IMR-90 (cell line): ENCODE measurements around the gene MYORG. TPM values are rescaled to one million over a fixed set of nuclear protein-coding genes. Genes with fewer than 3 reads are reported as not detected.
A peak's percentile ranks its signal among the peaks of the same experiment; 100 is the strongest.

ENCODE experiments used
- ATAC-seq: fragments of 200-7000 bp; cut with Tn5 transposase; 2 replicates; pipeline ENCODE4 v1.9.1; 2020; ENCODE audit warnings: low read depth, mild to moderate bottlenecking, moderate library complexity
- BruUV-seq: library from RNA; stranded (reverse); fragments of 400-500 nt; replicated peaks from 2 replicates; lab custom pipeline; 2021; lab: Mats Ljungman, UMichigan
- CTCF ChIA-PET: fragments of 300-600 bp; formaldehyde crosslinking; extraction: SDS; loops from one replicate; lab custom pipeline; 2021; ENCODE audit warnings: antibody characterized with exemption; lab: Yijun Ruan, JAX
- POLR2A ChIA-PET: fragments of 300-600 bp; sonication (Branson Sonifier 250); formaldehyde crosslinking; loops from one replicate; lab custom pipeline; 2022; ENCODE audit warnings: antibody characterized with exemption; ENCODE audit not compliant: unreplicated experiment; lab: Charles Lee
- DNase-seq: peaks from one replicate; pipeline ENCODE4 v3.0.0; 2013
- H2AFZ ChIP-seq: replicated peaks from 2 replicates; pipeline ENCODE3; 2013; ENCODE audit warnings: low read length, mild to moderate bottlenecking; ENCODE audit not compliant: poor library complexity
- H2AK5ac ChIP-seq: 2 replicates; pipeline ENCODE4 v1.6.1; 2013; ENCODE audit warnings: low read depth, low read length, inconsistent platforms
- H2AK9ac ChIP-seq: replicated peaks from 2 replicates; pipeline ENCODE3; 2013; ENCODE audit warnings: mild to moderate bottlenecking, low read depth, low read length, moderate library complexity; ENCODE audit not compliant: poor library complexity
- H2BK120ac ChIP-seq: 2 replicates; pipeline ENCODE4 v1.6.1; 2013; ENCODE audit warnings: low read depth, low read length, inconsistent platforms
- H2BK15ac ChIP-seq: 3 replicates; pipeline ENCODE4 v1.6.1; 2013; ENCODE audit warnings: low read depth, low read length, inconsistent platforms
- H2BK20ac ChIP-seq: 2 replicates; pipeline ENCODE4 v1.6.1; 2013; ENCODE audit warnings: low read depth, mild to moderate bottlenecking, inconsistent platforms, low read length, moderate library complexity
- H2BK5ac ChIP-seq: 2 replicates; pipeline ENCODE4 v1.6.1; 2013; ENCODE audit warnings: mild to moderate bottlenecking, low read depth, low read length, inconsistent platforms; ENCODE audit not compliant: poor library complexity, severe bottlenecking
- H3K14ac ChIP-seq: replicated peaks from 2 replicates; pipeline ENCODE4 v1.6.1; 2013; ENCODE audit warnings: low read depth, low read length, inconsistent platforms
- H3K18ac ChIP-seq: 2 replicates; pipeline ENCODE4 v1.6.1; 2013; ENCODE audit warnings: low read depth, low read length, control low read depth
- H3K23ac ChIP-seq: 2 replicates; pipeline ENCODE4 v1.6.1; 2013; ENCODE audit warnings: low read depth, low read length, inconsistent platforms
- H3K27ac ChIP-seq: 2 replicates; pipeline ENCODE4 v1.5.1; 2013; ENCODE audit warnings: mild to moderate bottlenecking, control low read depth, low read length; ENCODE audit not compliant: insufficient read depth
- H3K27me3 ChIP-seq: 2 replicates; pipeline ENCODE4 v1.6.1; 2013; ENCODE audit warnings: low read length; ENCODE audit not compliant: control insufficient read depth, insufficient read depth
- H3K36me3 ChIP-seq: 2 replicates; pipeline ENCODE4 v1.6.1; 2013; ENCODE audit warnings: low read length, mixed read lengths; ENCODE audit not compliant: control insufficient read depth, insufficient read depth
- H3K4ac ChIP-seq: 2 replicates; pipeline ENCODE4 v1.6.1; 2013; ENCODE audit warnings: low read depth, low read length, inconsistent platforms
- H3K4me1 ChIP-seq: 2 replicates; pipeline ENCODE4 v1.6.1; 2013; ENCODE audit warnings: low read length, mixed read lengths; ENCODE audit not compliant: control insufficient read depth, insufficient read depth
- H3K4me2 ChIP-seq: 2 replicates; pipeline ENCODE4 v1.6.1; 2013; ENCODE audit warnings: low read depth, mild to moderate bottlenecking, control low read depth, low read length, moderate library complexity
- H3K4me3 ChIP-seq: 2 replicates; pipeline ENCODE4 v1.5.1; 2013; ENCODE audit warnings: low read depth, mild to moderate bottlenecking, control low read depth, low read length, moderate library complexity; ENCODE audit not compliant: insufficient read depth
- H3K56ac ChIP-seq: 2 replicates; pipeline ENCODE4 v1.6.1; 2013; ENCODE audit warnings: low read length, inconsistent platforms; ENCODE audit not compliant: insufficient read depth; ENCODE audit errors: extremely low read depth
- H3K79me1 ChIP-seq, 2 experiments: 2 replicates each; pipeline ENCODE4 v1.6.1; 2013; ENCODE audit warnings: low read length in 2 of 2, inconsistent platforms in 1 of 2, low read depth in 1 of 2
- H3K9ac ChIP-seq: 2 replicates; pipeline ENCODE4 v1.6.1; 2013; ENCODE audit warnings: low read depth, low read length, control low read depth
- H3K9me1 ChIP-seq: 2 replicates; pipeline ENCODE4 v1.6.1; 2013; ENCODE audit warnings: low read length, inconsistent platforms; ENCODE audit not compliant: insufficient read depth
- H3K9me3 ChIP-seq: 2 replicates; pipeline ENCODE4 v1.6.1; 2013; ENCODE audit warnings: low read length; ENCODE audit not compliant: control insufficient read depth, insufficient read depth
- H4K20me1 ChIP-seq: 2 replicates; pipeline ENCODE4 v1.6.1; 2013; ENCODE audit warnings: low read length, inconsistent platforms; ENCODE audit not compliant: insufficient read depth
- H4K5ac ChIP-seq: 2 replicates; pipeline ENCODE4 v1.6.1; 2013; ENCODE audit warnings: mild to moderate bottlenecking, low read depth, low read length, control low read depth
- H4K8ac ChIP-seq, 2 experiments: 2 replicates each; pipeline ENCODE4 v1.6.1; 2013; ENCODE audit warnings: low read depth in 2 of 2, low read length in 2 of 2, control low read depth in 1 of 2, inconsistent platforms in 1 of 2
- H4K91ac ChIP-seq: 2 replicates; pipeline ENCODE4 v1.6.1; 2013; ENCODE audit warnings: low read depth, low read length, inconsistent platforms; ENCODE audit not compliant: insufficient read depth
- BHLHE40 ChIP-seq: fragments of 150-350 bp; IDR thresholded peaks from 2 replicates; pipeline ENCODE4 v1.6.1; 2016; ENCODE audit warnings: mild to moderate bottlenecking, low read depth, low read length
- CEBPB ChIP-seq: IDR thresholded peaks from 2 replicates; pipeline ENCODE4 v1.6.1; 2012; ENCODE audit warnings: low read depth, low read length, improper control_type of control experiment
- CHD1 ChIP-seq: IDR thresholded peaks from 2 replicates; pipeline ENCODE4 v1.6.1; 2012; ENCODE audit warnings: low read depth, low read length, improper control_type of control experiment
- FOS ChIP-seq: fragments of 150-350 bp; IDR thresholded peaks from 2 replicates; pipeline ENCODE4 v1.6.1; 2016; ENCODE audit warnings: low read depth, low read length
- MAFK ChIP-seq: IDR thresholded peaks from 2 replicates; pipeline ENCODE4 v1.6.1; 2012; ENCODE audit warnings: low read depth, low read length, improper control_type of control experiment
- MAZ ChIP-seq: IDR thresholded peaks from 2 replicates; pipeline ENCODE4 v1.6.1; 2012; ENCODE audit warnings: low read depth, mild to moderate bottlenecking, low read length, improper control_type of control experiment, moderate library complexity, borderline replicate concordance
- MXI1 ChIP-seq: IDR thresholded peaks from 2 replicates; pipeline ENCODE4 v1.6.1; 2012; ENCODE audit warnings: low read depth, mild to moderate bottlenecking, low read length, moderate library complexity, borderline replicate concordance
- POLR2A ChIP-seq: IDR thresholded peaks from 2 replicates; pipeline ENCODE4 v1.6.1; 2012; ENCODE audit warnings: mild to moderate bottlenecking, low read depth, low read length
- RAD21 ChIP-seq: IDR thresholded peaks from 2 replicates; pipeline ENCODE4 v1.6.1; 2012; ENCODE audit warnings: low read length, improper control_type of control experiment
- RCOR1 ChIP-seq: IDR thresholded peaks from 2 replicates; pipeline ENCODE4 v1.6.1; 2012; ENCODE audit warnings: mild to moderate bottlenecking, low read length, improper control_type of control experiment; ENCODE audit not compliant: insufficient replicate concordance
- RFX5 ChIP-seq: IDR thresholded peaks from 2 replicates; pipeline ENCODE4 v1.8.0; 2012; ENCODE audit warnings: low read depth, mild to moderate bottlenecking, low read length, moderate library complexity
- SMC3 ChIP-seq: fragments of 150-350 bp; IDR thresholded peaks from 2 replicates; pipeline ENCODE4 v1.6.1; 2016; ENCODE audit warnings: low read depth, mild to moderate bottlenecking, antibody characterized with exemption, low read length, moderate library complexity
- WGBS, 2 experiments: methylation state at CpG; one replicate each; pipeline versions ENCODE4 v1.1.5 to v1.1.7; 2013; ENCODE audit warnings: missing lambda C conversion rate in 2 of 2; ENCODE audit not compliant: insufficient read length in 1 of 2; ENCODE audit errors: extremely low coverage in 2 of 2; 5-methylcytosine and 5-hydroxymethylcytosine counted together
- dilution Hi-C: fragments of 300-500 bp; cut with HindIII; formaldehyde crosslinking; loops from one replicate; pipeline ENCODE4 v1.14.3; 2018; ENCODE audit warnings: low sequenced_read_pairs; ENCODE audit not compliant: unreplicated experiment
- in situ Hi-C: fragments of 300-500 bp; cut with MboI; formaldehyde crosslinking; loops from 3 replicates; pipeline ENCODE4 v1.14.3; 2019; ENCODE audit warnings: low sequenced_read_pairs, inconsistent platforms, mixed read lengths
- intact Hi-C: fragments of 100-400 bp; cut with micrococcal nuclease; formaldehyde crosslinking; loops from 2 replicates; pipeline ENCODE4 v1.10.0; 2022
- polyA plus RNA-seq, 3 experiments: library from polyadenylated mRNA; depleted of rRNA; stranded (reverse); fragments of >200 nt; gene quantifications; 2 replicates each; pipeline ENCODE4 v1.2.3, GENCODE V29; 2012; ENCODE audit warnings: low replicate concordance in 1 of 3
- total RNA-seq: library from RNA; depleted of rRNA; stranded (reverse); fragments of >200 nt; gene quantifications from 2 replicates; pipeline ENCODE4 v1.2.3, GENCODE V29; 2012
- TF ChIP-seq, protein P1 (sequence below): conservative IDR thresholded peaks from 2 replicates; pipeline ENCODE4 v1.5.1; 2012; ENCODE audit warnings: mild to moderate bottlenecking, low read depth, low read length, improper control_type of control experiment
- TF ChIP-seq, protein P2 (sequence below): fragments of 150-350 bp; IDR thresholded peaks from 2 replicates; pipeline ENCODE4 v1.6.1; 2017; ENCODE audit warnings: mild to moderate bottlenecking, antibody characterized with exemption, low read length, low read depth
- TF ChIP-seq, protein P3 (sequence below): fragments of 150-350 bp; IDR thresholded peaks from 2 replicates; pipeline ENCODE4 v1.6.1; 2016; ENCODE audit warnings: low read depth, mild to moderate bottlenecking, low read length, moderate library complexity, borderline replicate concordance

Gene MYORG
- total and polyA plus RNA-seq, 2 of the 4 experiments (the other 2 are of a cell fraction): 0.36 to 0.60 TPM

DNA sequence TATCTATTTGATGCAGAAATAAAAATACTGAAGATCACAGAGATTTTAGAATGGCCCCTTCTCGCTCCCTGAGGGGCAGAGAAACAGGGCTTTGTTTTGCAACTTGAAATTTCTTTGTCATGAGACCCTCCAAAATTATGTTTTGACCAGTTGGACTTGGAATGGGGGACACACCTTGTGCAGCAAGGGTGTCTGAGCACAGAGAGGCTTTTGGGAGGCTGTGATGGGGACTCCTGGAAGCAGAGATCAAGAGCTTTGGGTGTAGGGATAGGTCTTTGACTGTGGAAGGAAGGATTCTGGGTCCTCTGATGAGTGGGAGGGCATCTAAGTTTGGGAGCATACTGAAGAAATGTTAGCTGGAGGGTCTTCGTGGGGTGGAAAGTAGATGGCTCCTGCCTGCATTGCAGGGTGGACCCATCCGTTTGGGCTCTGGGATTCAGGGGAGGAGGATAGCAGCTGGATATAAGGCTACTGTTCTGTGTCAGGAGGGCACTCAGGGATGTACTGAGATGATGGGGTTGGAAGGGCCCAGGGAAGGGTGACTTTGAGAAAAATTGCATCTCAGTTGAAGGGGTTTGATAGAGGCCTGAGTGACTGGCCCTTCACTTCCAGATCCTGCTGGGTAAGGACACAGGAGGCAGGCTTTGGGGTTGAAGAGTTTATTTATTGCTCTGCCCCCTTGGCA, 1.8 kb upstream of the MYORG start:
- peak overlapping the region; percentile 10 for H2AK9ac ChIP-seq
- intact Hi-C loops: loop anchor here (1.0 to 5.0 kb wide), 4 partner anchors 46 to 451 kb away; partner anchors contain the start of gene DCAF12
- no peak overlapping the region for H3K23ac ChIP-seq
- no peak overlapping the region for H2BK15ac ChIP-seq
- no peak overlapping the region for H2AFZ ChIP-seq
- H3K18ac ChIP-seq: no peak overlapping the region
- in situ Hi-C loops: no loop called here
- no peak for ATAC-seq
- no peak overlapping the region for H3K4me2 ChIP-seq
- CTCF ChIA-PET: interaction anchor here (0.6 to 1.8 kb wide), 4 partner anchors 33 to 884 kb away, joined by 3 to 4 read pairs (median 4); no protein-coding TSS in a partner anchor
- H4K8ac ChIP-seq: no peak overlapping the region
- no peaks in the 10 kb centered on the region for H3K79me1 ChIP-seq
- no peak overlapping the region for H4K5ac ChIP-seq
- no peak for DNase-seq
- no peak overlapping the region for H2BK20ac ChIP-seq
- no peaks in the 10 kb centered on the region for H3K36me3 ChIP-seq
- no peaks in the 10 kb centered on the region for H3K9me3 ChIP-seq
- H2AK5ac ChIP-seq: no peak overlapping the region
- H3K56ac ChIP-seq: no peak overlapping the region
- H3K27me3 ChIP-seq: peaks cover 4% of the 10 kb centered on the region; the same call in 1 of the 2 replicates
- H2BK5ac ChIP-seq: no peak overlapping the region
- peaks cover 8% of the 10 kb centered on the region; the same call in 1 of the 2 replicates for H3K9me1 ChIP-seq
- H3K4ac ChIP-seq: no peak overlapping the region
- H4K91ac ChIP-seq: no peak overlapping the region
- no TSS peak for BruUV-seq
- H3K27ac ChIP-seq: no peak overlapping the region
- 84% methylated on average over 3 of the region's 3 CpGs; no CpG with 5 or more reads in 1 of the 2 experiments for WGBS, 2 experiments
- dilution Hi-C loops: no loop called here
- POLR2A ChIA-PET: no interaction called here
- H3K4me3 ChIP-seq: no peak overlapping the region
- peaks cover 8% of the 10 kb centered on the region for H3K4me1 ChIP-seq
- H2BK120ac ChIP-seq: no peak overlapping the region
- no peaks in the 10 kb centered on the region; the same call in 1 of the 2 replicates for H4K20me1 ChIP-seq
- H3K9ac ChIP-seq: no peak overlapping the region
- H3K14ac ChIP-seq: no peak overlapping the region
- no peak for TF ChIP-seq RFX5
- TF ChIP-seq POLR2A: no peak
- no peak for TF ChIP-seq FOS
- TF ChIP-seq CHD1: no peak
- no peak for TF ChIP-seq MAFK
- no peak for TF ChIP-seq BHLHE40
- no peak for TF ChIP-seq SMC3
- TF ChIP-seq RCOR1: no peak
- no peak for TF ChIP-seq CEBPB
- TF ChIP-seq, protein P1, sequence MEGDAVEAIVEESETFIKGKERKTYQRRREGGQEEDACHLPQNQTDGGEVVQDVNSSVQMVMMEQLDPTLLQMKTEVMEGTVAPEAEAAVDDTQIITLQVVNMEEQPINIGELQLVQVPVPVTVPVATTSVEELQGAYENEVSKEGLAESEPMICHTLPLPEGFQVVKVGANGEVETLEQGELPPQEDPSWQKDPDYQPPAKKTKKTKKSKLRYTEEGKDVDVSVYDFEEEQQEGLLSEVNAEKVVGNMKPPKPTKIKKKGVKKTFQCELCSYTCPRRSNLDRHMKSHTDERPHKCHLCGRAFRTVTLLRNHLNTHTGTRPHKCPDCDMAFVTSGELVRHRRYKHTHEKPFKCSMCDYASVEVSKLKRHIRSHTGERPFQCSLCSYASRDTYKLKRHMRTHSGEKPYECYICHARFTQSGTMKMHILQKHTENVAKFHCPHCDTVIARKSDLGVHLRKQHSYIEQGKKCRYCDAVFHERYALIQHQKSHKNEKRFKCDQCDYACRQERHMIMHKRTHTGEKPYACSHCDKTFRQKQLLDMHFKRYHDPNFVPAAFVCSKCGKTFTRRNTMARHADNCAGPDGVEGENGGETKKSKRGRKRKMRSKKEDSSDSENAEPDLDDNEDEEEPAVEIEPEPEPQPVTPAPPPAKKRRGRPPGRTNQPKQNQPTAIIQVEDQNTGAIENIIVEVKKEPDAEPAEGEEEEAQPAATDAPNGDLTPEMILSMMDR: no peak
- TF ChIP-seq MXI1: no peak
- TF ChIP-seq RAD21: no peak
- TF ChIP-seq, protein P2, sequence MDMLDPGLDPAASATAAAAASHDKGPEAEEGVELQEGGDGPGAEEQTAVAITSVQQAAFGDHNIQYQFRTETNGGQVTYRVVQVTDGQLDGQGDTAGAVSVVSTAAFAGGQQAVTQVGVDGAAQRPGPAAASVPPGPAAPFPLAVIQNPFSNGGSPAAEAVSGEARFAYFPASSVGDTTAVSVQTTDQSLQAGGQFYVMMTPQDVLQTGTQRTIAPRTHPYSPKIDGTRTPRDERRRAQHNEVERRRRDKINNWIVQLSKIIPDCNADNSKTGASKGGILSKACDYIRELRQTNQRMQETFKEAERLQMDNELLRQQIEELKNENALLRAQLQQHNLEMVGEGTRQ: no peak
- TF ChIP-seq, protein P3, sequence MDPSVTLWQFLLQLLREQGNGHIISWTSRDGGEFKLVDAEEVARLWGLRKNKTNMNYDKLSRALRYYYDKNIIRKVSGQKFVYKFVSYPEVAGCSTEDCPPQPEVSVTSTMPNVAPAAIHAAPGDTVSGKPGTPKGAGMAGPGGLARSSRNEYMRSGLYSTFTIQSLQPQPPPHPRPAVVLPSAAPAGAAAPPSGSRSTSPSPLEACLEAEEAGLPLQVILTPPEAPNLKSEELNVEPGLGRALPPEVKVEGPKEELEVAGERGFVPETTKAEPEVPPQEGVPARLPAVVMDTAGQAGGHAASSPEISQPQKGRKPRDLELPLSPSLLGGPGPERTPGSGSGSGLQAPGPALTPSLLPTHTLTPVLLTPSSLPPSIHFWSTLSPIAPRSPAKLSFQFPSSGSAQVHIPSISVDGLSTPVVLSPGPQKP: no peak
- no peak for TF ChIP-seq MAZ
